ENCODE measurements around the gene DPP10.

DNA sequence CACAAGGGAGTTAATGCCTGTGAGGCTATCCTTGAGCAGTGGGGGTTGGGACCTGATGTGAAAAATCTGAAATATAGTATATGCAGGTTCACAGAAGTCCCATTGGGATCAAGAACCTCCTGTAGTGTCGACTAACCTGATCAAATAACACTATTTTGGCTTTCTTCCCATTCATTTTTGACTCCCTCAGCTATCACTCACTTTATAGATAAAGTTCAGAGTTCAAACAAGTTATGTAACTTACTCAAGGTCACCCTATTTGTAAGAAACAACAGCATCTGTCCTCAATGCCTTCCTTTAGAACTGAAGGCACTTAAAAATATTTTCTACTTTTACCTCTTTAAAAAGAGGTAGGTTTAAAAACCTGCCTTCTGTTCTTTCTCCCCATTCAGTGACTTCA, 341.6 kb downstream of the DPP10 start:
- TF ChIP-seq SIN3A (IDR thresholded peaks at IDR 0.05; ENCODE audit: borderline replicate concordance, insufficient read depth, low read length) (no peak), POLR2AphosphoS5 (IDR thresholded peaks at IDR 0.05; ENCODE audit: low read depth, low read length) (no peak)
